GM18907 (cell line): ENCODE data around the gene AHRR.
"Not testable (repeated sequence)": the region's sequence is repeated elsewhere in the genome, so short reads cannot be mapped to it uniquely, and the experiment has no call there.

ENCODE experiments used
- ATAC-seq: cut with Tn5 transposase; IDR thresholded peaks from one replicate; pipeline ENCODE4 v1.9.1; 2021; ENCODE audit warnings: mild to moderate bottlenecking, moderate library complexity; ENCODE audit not compliant: unreplicated experiment

The AHRR gene

DNA sequence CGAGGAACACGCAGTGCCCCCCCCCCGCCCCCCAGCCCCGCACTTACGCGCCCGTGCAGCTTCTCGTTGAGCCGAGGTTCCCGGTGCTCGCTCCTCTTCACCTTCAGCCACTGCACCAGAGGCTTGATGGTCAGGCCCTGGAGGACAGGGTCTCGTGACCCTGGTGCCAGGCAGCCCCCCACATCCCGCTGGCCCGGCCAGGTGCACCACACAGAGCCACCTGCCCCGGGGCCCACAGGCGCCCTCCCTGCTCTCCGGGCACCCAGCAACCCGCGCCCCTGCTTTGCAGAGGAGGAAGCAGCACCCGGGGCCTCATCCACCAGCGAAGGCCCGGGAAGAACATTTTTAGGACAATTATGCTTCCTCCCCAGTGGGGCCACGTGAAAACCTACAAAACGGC, 160.5 kb downstream of the AHRR start:
- ATAC-seq: no peak

DNA sequence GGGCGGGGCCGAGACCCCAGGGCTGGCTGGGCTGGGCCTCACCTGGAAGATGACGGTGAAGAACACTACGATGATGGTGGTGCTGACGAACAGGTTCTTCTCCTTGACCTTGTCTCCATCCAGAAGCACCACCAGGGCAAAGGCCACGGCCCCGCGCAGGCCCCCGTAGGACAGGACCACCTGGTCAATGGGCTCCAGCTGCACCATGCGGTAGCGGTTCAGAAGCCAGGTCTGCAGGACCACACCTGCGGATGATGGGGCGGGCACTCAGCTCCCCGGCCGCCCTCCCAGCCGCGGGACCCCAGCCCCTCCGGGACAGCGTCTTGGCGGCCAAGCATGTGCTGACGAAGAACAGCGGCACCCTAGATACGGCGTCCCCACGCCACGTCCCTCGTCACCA, 161.0 kb downstream of the AHRR start:
- ATAC-seq: no peak

DNA sequence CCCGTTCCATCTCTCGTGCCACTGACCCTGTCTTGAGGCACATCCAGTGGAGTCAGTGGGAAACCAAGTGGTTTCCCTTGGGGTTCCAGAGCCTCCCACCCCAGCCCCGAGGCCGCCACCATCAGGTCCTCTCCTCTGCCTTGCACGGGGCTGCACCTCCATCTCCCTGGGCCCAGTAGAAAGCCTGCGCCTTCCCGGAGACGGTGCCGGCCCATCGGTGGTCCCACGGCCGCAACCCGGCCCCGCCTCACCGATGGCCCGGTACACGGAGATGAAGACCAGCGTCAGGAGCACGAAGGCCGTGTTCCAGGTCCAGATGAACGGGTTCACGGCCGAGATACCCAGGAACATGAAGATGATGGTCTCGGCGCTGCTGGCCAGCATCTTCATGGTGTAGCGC, 161.5 kb downstream of the AHRR start:
- no peak for ATAC-seq

DNA sequence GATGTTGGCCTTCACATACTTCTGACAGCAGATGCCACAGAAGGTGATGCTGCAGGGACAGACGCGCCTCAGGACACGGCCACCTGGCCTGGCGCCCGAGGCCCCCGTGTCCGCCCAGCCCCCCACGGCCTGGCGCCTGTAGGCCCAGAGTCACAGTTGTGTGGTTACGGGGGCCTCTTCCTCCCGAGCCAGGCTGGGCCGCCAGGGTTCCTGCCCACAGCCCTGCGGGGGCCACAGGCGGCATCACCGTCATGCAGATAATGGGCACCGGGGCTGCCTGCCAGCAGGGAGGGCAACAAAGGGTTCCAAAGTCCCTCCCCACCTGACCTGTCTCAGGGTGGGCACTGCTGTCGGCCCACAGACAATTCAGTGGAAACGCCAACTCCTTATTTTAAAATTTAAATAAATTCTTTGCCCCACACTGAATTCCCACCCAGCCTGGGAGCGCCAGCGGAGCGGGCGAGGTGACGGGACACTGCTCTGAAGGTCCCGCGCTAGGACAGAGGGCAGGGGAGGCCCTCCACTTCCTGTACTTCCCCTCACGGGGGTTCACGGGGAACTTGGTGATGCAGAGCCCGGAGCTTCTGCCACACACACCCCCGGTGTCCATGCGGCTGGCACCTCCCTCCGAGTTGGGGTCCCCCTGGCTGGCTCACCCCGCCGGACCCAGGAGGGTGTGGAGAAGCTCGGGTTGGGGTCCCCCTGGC, 162.1 kb downstream of the AHRR start:
- no peak for ATAC-seq

DNA sequence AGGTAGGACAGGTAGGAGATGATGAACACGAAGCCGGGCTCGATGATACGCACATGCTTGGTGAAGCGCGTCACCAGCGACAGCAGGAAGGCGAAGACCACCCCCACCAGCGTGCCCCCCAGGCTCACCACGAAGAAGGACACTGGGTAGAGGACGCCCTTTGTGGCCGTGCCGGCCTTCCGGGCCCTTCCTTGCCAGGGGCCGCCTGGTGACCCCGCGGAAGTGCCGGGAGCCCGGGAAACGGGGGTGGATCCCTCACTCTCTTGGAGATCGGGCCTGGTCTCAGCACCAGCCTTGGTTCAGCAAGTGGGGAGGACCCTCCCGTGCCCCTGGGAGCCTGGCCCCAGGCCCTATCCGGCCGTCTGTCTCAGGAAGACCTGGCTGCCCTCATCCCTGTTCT, 163.0 kb downstream of the AHRR start:
- ATAC-seq: no peak

DNA sequence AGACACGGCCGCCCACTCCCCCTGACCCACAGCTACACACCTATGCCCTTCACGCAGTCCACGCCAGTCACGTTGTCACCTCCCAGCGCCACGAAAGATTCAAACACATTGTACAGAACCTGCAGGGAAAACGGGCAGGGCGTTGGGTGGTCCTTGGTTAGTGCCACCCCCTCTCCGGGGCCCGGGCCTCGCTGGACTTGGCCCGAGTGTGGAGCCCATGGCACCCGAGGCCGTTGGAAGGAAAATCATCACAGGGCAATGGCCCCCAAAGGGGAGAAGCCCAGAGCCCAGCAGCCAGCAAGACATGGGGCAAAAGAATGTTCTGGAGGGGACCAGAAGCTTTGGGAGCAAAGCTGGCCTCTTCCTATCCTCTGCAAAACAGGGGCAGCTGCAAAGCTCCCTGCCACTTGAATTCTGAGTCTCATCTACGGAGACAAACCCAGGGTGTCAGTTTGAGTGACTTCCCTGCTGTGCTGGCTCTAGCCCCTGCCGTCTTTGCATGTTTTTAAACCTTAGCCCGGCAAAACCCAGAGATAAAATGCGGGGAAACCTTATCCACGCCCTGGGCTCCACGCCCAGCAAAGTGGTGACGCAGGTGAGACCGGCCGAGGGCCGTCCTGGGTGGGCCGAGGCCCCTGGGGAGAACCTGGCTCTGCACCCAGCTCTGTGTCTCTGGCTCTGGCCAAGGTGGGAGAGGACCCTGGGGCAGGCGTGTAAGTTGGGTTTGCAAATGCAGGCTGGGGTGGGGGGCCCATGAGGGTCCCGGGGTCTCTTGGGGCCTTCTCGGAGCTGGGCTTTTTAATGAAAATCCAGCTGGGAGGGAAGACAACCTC, 163.8 kb downstream of the AHRR start:
- ATAC-seq: no peak

DNA sequence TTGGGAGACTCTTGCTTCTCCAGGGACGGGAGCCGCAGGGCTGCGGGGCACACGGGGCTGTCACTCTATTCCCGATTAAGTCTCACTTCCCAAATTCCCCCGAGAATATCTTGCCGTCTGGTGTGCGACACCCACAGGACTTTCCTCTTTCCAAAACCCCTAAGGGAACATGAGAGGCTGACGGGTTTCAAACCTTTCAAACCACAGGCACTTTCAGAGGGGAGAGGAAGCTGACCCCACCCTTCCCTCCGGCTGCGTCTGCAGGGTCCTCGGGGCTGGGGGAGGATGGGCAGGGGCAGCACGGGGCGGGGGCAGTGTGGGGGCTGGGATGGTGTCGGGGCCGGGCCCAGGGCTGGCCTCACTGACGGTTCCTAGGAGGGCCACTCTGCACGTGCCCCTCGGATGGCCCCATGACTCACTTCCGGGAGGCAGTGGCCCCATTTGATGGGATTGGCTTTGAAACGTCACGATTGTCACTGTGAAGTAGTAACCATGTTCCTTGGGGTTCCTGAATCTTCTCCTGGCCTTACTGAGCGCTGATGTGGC, 164.5 kb downstream of the AHRR start:
- no peak for ATAC-seq

DNA sequence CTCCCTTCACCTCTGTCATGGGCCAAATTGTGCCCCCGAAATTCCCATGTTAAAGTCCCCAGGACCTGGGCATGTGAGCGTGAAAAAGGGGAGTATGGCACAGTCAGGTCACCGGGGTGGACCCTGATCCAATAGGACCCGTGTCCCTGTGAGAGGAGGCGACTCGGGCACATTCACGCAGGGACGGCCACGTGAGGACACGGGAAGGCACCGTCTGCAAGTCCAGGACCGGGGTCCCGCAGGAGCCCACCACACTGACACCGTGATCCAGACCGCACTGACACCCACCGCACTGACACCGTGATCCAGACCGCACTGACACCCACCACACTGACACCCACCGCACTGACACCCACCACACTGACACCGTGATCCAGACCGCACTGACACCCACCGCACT, 165.1 kb downstream of the AHRR start:
- not testable (repeated sequence) for ATAC-seq
